BJ (cell line): ENCODE measurements around the gene MAP7. TPM values are rescaled to one million over a fixed set of nuclear protein-coding genes. Genes with fewer than 3 reads are reported as not detected.

ENCODE experiments used
- CTCF ChIA-PET: fragments of 350-600 bp; formaldehyde crosslinking; extraction: SDS; loops from one replicate; lab custom pipeline; 2021; ENCODE audit warnings: antibody characterized with exemption, inconsistent platforms; lab: Yijun Ruan, JAX
- POLR2A ChIA-PET: fragments of 300-600 bp; sonication (Branson Sonifier 250); formaldehyde crosslinking; extraction: SDS; loops from one replicate; lab custom pipeline; 2021; ENCODE audit warnings: antibody characterized with exemption; lab: Charles Lee
- DNase-seq: peaks from one replicate; pipeline ENCODE4 v3.0.0-alpha.2; 2011; ENCODE audit warnings: low read depth
- H3K27me3 ChIP-seq: 2 replicates; pipeline ENCODE4 v1.6.0; 2011; ENCODE audit warnings: low read length; ENCODE audit not compliant: control insufficient read depth, insufficient read depth
- H3K36me3 ChIP-seq: 2 replicates; pipeline ENCODE4 v1.5.1; 2011; ENCODE audit warnings: low read length; ENCODE audit not compliant: control insufficient read depth, insufficient read depth
- H3K4me3 ChIP-seq: 2 replicates; pipeline ENCODE4 v1.5.1; 2011; ENCODE audit warnings: low read depth, mild to moderate bottlenecking, control low read depth, low read length
- polyA plus RNA-seq: library from polyadenylated mRNA; depleted of rRNA; stranded (reverse); fragments of >200 nt; gene quantifications from 2 replicates; pipeline ENCODE4 v1.2.3, GENCODE V29; 2011
- TF ChIP-seq, protein P1 (sequence below): IDR thresholded peaks from 2 replicates; pipeline ENCODE4 v1.5.1; 2011; ENCODE audit warnings: low read depth, mild to moderate bottlenecking, control low read depth, inconsistent platforms, low read length, moderate library complexity; ENCODE audit not compliant: insufficient read depth

Gene MAP7
- polyA plus RNA-seq, 1 experiment, result 0.45 TPM

DNA sequence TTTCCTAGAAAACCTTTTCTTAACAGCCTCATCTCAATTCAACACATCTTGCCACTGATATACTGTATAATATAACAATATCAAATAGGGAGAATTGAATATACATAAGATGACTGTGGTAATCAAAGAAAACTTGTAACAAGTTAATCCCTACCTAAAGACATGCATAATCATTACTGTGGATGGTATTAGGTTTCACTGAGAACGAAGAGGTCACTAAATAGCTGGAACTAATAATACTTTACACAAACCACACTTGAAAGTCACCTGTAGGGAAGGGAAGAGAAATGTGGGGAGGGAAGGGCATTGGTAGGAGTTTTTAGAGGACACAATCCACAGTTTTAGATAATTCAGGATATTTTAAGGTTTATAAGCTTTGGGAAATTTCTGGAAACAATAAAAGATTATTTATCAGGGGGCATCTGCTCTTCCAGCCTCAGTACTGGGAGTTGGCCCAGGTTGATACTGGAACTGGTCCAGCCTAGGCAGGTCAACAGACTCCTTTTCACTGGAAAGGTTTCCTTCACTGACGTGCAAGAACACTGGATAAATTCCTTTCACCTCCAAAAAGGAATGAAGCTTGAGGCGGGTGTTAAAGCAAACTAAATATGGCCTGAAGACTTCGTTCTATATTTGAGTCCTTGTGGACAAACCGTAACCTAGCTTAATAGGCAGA, 44.0 kb downstream of the MAP7 start:
- no peaks in the 10 kb centered on the region for H3K27me3 ChIP-seq
- ChIA-PET CTCF (no interaction called here), POLR2A (no interaction called here)

GRCh38 chr6:136503303-136504029, 46.8 kb downstream of the MAP7 start:
- TF ChIP-seq, protein P1, sequence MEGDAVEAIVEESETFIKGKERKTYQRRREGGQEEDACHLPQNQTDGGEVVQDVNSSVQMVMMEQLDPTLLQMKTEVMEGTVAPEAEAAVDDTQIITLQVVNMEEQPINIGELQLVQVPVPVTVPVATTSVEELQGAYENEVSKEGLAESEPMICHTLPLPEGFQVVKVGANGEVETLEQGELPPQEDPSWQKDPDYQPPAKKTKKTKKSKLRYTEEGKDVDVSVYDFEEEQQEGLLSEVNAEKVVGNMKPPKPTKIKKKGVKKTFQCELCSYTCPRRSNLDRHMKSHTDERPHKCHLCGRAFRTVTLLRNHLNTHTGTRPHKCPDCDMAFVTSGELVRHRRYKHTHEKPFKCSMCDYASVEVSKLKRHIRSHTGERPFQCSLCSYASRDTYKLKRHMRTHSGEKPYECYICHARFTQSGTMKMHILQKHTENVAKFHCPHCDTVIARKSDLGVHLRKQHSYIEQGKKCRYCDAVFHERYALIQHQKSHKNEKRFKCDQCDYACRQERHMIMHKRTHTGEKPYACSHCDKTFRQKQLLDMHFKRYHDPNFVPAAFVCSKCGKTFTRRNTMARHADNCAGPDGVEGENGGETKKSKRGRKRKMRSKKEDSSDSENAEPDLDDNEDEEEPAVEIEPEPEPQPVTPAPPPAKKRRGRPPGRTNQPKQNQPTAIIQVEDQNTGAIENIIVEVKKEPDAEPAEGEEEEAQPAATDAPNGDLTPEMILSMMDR, result no peak
- Histone ChIP-seq H3K4me3 (no peak overlapping the region), H3K27me3 (no peaks in the 10 kb centered on the region), H3K36me3 (no peaks in the 10 kb centered on the region)
- DNase-seq, result no peak
- CTCF ChIA-PET, result interaction anchor here (1.2 kb wide), 1 partner anchor 23 kb away, joined by 5 read pairs; no protein-coding TSS in a partner anchor
- POLR2A ChIA-PET, result no interaction called here

More for the DNA sequence above, 44.0 kb downstream of the MAP7 start:
- H3K4me3 ChIP-seq, result no peak overlapping the region
- DNase-seq, result no peak
- TF ChIP-seq, protein P1, result no peak
- H3K36me3 ChIP-seq, result no peaks in the 10 kb centered on the region

- no peaks in the 10 kb centered on the region for H3K36me3 ChIP-seq
- CTCF ChIA-PET, result interaction anchor here (0.7 to 1.2 kb wide), 3 partner anchors 24 to 80 kb away, joined by 3 to 5 read pairs (median 4); no protein-coding TSS in a partner anchor
- POLR2A ChIA-PET, result no interaction called here
- H3K27me3 ChIP-seq, result no peaks in the 10 kb centered on the region
- H3K4me3 ChIP-seq, result no peak overlapping the region
- no peak for DNase-seq
- TF ChIP-seq, protein P1, result no peak
Observed at GRCh38 chr6:136502786-136503185, 47.4 kb downstream of the MAP7 start.

GRCh38 chr6:136501514-136501913, 48.7 kb downstream of the MAP7 start:
- H3K36me3 ChIP-seq, result no peaks in the 10 kb centered on the region
- no peak for DNase-seq
- H3K27me3 ChIP-seq, result no peaks in the 10 kb centered on the region
- TF ChIP-seq, protein P1, result no peak
- POLR2A ChIA-PET, result no interaction called here
- no peak overlapping the region for H3K4me3 ChIP-seq
- CTCF ChIA-PET, result interaction anchor here (1.2 kb wide), 1 partner anchor 45 kb away, joined by 4 read pairs; no protein-coding TSS in a partner anchor

- DNase-seq, result no peak
- ChIA-PET POLR2A (no interaction called here), CTCF (interaction anchor here (1.4 kb wide), 1 partner anchor 25 kb away, joined by 3 read pairs; no protein-coding TSS in a partner anchor)
- TF ChIP-seq, protein P1, result no peak
- Histone ChIP-seq H3K27me3 (no peaks in the 10 kb centered on the region), H3K4me3 (no peak overlapping the region), H3K36me3 (no peaks in the 10 kb centered on the region)
Observed at GRCh38 chr6:136501096-136501495, 49.1 kb downstream of the MAP7 start.
